GM18499 (cell line): ENCODE measurements around the gene ZNF76.

ENCODE experiments used
- ATAC-seq: cut with Tn5 transposase; IDR thresholded peaks from one replicate; pipeline ENCODE4 v1.9.1; 2021; ENCODE audit warnings: moderate number of reproducible peaks; ENCODE audit not compliant: insufficient read depth, unreplicated experiment

The ZNF76 gene

DNA sequence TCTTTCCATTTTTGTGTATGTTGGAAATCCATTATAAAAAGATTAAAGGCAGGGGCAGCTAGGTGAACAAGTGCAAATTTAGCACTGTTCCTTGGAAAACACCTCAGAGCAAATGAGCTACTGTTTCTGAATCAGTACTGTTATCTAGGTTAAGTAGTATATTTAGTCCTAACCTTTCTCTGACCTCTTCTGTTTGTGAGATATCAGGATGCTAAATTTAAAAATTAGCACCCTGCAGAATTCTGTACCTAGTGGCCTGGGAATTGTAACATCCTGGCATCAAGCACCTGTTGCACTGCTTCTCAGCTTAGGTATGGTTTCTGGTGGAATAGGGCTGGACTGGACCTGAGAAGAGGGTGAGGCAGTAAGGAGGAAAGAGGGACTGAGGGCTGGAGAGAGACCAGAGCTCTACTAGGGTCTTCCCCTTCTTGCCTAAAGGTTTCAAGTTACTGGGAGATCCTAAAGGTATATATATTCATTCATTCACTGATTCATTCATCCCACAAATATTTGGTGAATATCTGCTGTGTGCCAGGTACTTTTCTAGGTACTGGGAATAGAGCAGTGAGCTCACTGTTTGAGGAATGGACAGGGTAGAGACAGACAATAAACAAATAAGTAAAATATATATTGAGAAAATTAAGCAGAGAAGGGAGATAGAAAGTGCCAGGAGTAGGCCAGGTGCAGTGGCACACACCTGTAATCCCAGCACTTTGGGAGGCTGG is 5.2 kb downstream of the ZNF76 start:
- no peak for ATAC-seq

DNA sequence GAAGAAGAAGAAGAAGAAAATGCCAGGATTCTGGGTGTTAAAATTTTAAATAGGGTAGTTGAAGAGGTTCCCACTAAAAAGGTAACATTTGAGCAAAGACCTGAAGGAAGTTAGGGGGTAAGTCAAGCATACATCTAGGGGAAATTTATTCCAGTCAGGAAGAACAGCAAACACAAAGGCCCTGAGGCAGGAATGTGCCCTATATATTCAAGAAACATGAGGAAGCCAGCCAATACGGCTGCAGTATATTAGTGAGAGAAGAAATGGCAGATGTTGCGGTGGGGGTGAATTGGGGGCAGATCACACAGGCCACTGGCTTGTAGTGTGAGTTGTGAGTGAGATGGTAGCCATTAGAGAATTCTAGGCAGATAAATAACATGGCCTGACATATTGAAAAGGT is 6.0 kb downstream of the ZNF76 start:
- ATAC-seq: no peak

DNA sequence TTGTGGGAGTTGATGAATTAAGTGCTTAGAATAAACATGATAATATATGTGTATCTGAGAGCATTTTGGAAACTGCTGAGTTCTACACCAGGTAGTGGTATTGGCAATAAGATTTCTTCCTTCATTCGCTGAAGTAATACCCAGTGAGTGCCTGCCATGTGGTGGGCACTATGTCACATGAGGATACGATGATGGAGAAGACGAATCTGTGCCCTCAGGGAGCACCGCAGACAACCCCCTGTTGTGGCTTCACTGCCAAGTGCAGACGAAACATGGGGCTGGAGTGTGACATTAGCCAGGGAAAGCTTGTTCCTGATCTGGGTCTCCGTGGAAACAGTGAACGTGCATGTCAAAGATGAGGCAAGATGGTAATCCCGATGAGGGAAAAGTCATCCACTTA is 7.9 kb downstream of the ZNF76 start:
- no peak for ATAC-seq

DNA sequence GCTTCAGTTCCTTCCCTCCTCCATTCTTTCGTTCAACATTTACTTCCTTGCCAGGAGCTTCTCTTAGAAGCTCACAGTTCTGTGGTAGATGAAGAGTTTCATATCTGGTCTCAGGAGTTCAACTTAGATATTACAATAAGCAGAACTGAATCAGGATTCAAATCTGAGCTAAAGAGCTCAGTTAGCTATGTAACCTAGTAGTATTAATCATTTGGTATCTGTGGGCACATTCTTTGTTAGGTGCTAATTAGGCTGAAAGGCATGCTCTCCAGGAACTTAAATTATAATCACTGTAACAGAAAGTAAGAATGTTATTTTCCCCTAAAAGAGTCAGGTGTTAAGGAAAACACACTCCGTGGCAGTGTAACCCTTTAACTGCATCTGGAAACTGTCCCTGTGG is 8.4 kb downstream of the ZNF76 start:
- ATAC-seq: no peak

DNA sequence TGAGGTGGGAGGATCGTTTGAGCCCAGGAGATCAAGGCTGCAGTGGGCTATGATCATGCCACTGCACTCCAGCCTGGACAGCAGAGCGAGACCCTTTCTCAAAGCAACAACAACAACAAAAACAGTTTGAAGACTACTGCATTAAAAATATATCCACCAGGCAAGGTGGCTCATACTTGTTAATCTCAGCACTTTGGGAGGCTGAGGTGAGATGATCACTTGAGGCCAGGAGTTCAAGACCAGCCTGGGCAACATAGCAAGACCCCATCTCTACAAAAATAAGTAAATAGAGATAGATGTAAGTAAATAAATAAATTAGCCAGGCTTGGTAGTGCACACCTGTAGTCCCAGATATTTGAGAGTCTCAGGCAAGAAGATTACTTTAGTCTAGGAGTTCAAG is 12.5 kb downstream of the ZNF76 start:
- no peak for ATAC-seq

DNA sequence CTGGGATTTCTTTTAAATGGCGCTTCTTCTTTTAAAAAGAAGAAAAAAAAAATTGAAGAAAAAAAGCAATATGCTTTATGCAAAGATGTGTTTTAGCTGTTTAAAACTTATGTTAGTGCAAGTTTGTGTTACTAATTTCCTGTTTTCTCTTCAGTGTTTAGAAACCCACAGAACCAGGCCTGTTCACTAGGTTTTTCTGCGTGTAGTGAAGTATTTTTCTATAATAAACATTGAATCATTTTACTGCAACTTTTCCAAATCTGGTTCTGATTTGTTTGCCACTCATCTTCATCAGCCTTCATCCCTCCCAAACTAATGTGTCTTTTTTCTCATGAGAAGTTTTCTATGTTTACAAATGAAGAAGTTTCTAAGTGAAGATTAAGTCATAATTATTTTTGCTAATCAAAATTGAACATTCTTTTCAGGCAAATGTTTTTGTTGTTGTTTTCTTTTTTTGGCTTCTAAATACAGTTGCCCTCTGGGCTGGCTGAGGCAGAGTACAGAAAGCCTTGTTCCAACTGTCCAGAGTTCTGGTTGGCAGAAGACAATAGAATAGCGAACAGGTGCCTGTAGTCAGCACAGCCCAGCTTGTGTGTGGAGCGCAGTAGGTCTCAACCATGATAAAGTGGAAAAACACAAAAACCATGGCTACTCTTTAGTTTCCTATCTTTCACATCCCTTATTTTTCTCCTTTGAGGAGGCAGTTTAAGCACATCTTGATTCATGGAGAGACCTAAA is 14.5 kb downstream of the ZNF76 start:
- ATAC-seq: no peak

DNA sequence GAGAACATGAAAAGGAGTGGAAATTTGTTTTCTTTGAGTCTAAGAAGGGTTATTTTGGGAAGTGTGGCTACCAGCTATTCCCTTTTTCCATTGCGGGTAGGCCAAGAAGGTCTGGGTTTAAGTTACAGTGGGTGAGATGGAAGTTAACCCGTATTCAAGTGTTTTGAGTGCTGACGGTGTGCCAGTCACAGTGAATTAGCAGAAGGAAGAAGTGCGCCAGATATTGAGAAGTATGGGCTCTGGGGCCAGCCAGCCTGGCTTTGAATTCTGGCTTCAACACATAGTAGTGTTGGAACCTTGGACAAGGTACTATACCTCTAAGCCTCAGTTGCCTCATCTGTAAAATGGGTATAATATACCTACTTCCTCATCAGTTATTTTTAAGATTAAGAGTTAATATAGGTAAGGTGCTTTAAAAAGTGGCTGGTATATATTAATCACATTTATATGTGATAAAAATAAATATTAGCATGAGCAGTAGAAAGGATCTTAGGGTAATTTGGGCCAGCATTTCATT is 16.3 kb downstream of the ZNF76 start:
- ATAC-seq: no peak

DNA sequence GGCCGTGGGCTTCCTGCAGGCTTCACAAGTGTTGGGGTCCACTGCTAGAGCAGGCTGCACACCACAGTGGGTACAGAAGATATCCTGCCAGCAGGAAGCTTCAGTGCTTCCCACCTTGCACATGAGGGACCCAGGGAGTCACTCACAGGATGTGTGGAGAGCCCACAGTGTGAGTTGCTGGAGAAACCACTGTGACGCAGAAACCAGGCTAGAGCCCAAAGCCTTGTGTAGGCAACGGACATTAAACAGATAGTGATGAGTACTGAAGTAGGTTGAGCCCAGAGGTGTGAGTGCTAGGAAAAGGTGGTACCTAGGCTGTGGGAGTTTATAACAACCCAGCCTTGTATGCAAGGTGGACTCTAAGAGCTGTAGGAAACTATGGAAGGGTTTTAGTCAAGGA is 19.2 kb downstream of the ZNF76 start:
- no peak for ATAC-seq

DNA sequence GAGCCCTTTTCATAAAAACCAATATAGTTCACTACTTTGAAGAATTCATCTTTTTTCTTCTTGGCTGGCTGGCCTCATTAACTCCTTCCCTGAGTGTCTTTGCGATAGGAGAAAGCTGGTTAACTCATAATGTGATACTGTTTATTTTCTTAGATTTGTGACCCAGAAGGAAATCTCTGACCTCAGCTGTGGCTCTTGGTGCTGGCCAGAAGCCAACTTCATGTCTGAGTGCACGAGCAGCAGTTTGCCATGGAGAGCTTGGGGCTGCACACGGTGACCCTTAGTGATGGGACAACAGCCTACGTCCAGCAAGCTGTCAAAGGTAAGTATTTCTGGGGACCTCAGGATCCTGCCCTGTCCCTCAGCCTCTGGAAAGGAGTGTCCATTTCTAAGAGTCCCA is 21.4 kb downstream of the ZNF76 start:
- ATAC-seq: no peak

DNA sequence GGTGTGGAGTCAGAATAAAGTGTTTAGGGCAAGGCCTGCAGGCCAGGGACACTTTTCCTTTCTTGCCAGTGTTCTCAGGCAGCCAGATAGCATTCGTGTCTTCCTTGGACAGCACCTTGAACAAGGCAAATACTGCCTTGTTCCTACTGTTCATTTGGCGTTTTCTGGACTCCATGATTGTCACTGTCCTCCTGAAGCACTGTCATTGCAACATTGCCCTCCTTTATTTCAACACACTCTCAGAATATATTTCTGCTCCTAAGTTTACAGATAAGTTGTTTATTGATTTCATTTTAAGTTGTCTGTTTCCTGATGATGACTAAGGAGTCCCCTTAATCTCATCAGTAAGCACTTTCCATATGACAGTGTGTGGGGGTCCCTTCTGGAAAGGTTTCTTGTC is 22.9 kb downstream of the ZNF76 start:
- no peak for ATAC-seq

DNA sequence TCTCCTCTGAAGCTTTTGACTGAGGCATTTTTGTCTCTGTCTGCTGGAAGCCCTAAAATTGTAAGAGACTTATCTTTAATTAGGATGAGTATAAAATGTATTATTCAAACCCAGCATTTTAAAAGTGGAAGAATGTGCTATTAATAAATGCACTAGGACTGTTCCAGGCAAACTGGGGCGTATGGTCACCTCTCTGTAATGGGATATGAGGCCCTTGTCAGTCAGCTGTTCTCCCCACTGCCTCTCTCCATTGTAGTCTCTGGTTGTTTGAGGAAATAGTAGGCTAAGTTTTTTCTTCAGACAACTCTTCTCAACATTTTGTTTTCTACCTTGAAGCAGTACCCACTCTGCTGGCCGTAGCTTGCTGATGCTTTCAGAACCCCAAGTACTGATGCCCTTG is 23.8 kb downstream of the ZNF76 start:
- ATAC-seq: no peak

DNA sequence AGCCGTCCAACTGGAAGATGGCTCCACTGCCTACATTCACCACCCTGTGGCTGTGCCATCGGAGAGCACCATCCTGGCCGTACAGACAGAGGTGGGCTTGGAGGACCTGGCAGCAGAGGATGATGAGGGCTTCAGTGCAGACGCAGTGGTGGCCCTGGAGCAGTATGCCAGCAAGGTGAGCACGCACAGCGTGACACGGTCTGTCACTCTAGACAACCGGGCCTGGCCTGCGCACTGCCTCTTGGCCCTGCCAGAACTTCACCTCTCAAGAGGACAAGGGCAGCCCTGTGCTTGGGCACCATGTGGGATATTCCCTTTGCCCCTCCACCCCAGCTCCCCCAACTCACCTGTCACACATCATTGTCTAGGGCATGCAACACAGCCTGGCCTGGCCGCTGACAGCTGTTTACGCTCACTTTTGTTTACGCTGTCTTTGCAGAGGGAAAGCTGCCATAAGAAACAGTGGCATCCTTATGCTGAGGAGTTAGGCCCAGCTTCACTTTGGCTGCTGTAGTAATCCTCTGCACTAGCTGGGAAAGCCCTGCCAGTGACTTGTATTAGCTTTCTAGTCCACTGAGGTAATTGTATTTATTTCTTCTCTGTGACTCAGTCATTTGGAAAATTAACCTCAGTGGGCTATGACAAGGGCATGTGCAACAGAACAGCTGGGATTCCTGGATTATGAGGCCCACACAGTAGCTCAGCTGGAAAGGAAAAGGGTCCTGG is 28.3 kb downstream of the ZNF76 start:
- no peak for ATAC-seq

DNA sequence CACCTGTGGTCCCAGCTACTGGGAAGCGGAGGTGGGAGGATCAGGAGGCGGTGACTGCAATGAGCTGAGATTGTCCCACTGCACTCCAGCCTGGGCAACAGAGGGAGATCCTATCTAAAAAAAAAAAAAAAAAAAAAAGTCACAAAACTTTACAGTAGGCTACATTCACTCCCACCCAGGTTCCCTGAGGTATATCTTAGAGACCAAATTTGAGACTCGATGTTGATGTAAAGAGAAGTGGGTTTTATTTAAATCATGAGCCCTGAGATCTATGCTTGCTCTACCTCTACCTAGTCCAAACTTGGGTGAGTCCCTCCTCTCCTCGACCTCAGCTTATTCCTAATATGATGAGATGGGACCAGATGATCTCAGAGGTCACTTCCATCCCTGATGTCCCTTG is 29.3 kb downstream of the ZNF76 start:
- no peak for ATAC-seq

DNA sequence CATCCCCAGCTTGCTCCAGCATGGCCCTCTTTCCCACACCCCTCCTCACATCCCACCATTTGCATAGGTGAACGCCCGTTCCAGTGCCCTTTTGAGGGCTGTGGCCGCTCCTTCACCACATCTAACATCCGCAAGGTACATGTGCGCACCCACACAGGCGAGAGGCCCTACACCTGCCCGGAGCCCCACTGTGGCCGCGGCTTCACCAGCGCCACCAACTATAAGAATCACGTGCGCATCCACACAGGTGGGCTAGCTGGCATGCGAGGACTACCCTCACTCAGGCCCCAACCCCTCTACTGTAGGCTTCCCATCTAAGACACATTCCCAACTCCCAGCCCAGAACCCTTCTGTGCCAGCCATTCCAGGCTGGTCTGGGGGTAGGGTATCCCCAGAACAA is 32.0 kb downstream of the ZNF76 start:
- no peak for ATAC-seq

DNA sequence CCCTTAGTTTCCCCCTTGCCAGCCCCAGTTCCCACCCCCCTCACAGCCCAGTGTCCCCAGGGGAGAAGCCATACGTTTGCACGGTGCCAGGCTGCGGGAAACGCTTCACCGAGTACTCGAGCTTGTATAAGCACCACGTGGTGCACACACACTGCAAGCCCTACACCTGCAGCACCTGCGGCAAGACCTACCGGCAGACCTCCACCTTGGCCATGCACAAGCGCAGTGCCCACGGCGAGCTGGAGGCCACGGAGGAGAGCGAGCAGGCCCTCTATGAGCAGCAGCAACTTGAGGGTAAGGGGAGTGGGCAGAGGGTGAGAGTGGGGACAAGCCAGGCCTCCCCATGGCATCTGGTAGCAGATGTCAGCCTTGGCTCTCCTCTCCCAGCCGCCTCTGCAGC is 33.0 kb downstream of the ZNF76 start:
- no peak for ATAC-seq

DNA sequence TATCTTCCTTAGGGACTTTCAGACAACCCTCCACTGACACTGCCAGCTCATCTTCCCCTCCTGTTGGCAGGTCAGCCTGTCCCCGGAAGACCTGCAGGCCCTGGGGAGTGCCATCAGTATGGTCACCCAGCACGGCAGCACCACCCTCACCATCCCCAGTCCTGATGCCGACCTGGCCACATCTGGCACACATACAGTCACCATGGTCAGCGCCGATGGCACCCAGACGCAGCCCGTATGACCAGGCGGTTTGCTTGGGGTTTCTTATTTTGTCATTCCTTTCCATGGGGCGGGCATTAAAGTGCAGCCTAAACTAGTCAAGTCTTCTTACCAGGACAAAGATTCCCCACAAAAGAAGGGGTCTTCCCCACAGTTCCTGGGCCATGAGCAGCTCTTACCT is 34.1 kb downstream of the ZNF76 start:
- no peak for ATAC-seq

DNA sequence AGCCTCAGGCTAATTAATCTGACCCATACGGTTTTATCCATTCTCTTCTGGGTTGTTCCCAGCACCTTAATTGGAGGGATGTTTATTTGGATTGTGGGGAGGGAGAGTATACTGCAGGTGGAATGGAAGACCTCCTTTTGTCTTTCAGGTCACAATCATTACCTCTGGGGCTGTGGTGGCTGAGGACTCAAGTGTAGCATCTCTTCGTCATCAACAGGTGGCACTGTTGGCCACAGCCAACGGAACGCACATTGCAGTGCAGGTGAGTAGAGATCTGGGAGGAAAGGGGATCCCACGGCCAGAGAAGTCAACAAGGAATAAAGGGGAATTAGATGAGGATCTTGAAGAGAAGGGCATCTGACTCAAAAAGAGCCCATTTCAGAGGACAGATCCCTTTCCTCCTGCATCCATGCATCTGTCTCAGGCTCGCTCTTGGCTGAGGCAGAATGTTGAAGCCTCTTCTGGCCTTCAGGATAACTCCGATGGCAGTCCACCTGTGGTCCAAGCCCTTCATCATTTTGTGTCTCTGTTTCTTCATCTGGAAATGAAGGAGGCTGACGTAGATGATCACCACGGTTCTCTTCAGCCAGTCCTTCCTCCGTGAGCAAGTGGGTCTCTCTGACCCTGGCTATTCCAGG is 34.9 kb downstream of the ZNF76 start:
- ATAC-seq: no peak

DNA sequence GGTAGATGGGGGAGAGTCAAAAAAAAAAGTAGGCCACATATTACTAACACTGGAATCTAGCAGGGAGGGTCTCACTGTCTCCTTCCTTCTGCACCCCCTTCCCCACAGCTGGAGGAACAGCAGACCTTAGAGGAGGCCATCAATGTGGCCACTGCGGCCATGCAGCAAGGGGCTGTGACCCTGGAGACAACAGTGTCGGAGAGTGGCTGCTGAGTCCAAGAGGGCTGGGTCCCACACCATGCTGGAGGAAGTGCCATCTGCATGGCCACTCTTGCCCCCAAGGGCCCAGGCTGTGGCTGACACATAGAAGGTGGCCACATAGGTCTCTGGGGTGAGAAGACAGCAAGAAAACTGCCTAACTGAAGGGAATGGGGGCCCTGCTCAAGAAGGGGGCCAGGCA is 35.5 kb downstream of the ZNF76 start:
- no peak for ATAC-seq

DNA sequence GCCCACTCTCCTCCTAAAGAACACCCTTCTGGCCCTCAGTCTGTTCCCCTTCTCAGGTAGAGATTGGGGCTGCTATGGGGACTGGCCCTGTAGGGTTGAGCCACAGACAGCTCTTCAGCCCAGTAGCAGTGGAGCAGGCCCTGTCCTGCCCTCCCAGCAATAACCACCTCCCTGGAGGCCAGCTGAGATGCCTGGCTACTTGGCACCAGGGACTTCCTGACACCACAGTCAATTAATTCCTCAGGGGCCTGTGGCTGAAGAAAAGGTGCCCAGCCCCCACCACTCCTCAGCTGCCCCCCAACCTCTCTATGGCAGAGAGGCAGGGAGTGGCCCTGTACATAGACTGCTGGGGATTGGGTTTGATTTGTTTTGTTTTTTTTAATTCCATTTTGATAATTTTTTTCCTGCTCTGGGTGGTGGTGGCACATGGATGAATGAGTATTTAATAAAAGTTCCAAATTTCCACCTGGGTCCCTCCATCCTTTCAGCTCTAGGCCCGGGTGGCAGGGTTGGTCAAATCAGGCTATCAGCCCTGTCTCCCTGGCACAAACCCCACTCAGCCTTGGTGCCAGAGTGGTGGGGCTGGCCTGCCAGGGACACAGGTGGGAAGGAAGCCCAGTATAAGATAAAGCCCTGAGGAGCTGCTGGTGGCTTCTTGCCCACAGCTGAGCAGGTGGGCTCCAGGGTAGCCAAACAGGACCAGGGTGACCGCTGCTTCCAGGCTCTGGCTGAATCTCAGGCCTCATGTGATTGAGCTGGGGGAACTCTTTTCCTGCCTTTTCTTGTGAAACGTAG is 36.2 kb downstream of the ZNF76 start:
- ATAC-seq: no peak
